SK-N-SH (cell line): ENCODE results near the gene ITIH1. TPM values are rescaled to one million over a fixed set of nuclear protein-coding genes. Genes with fewer than 3 reads are reported as not detected.

Experiments used
- CTCF ChIA-PET: fragments of 300-600, 350-600 bp; formaldehyde crosslinking; extraction: SDS; loops from one replicate; lab custom pipeline; 2021; lab: Yijun Ruan, JAX
- POLR2A ChIA-PET: fragments of 350-600 bp; sonication (Branson Sonifier 250); formaldehyde crosslinking; extraction: SDS; loops from one replicate; lab custom pipeline; 2020; ENCODE audit warnings: antibody characterized with exemption, inconsistent platforms; lab: Yijun Ruan, JAX
- DNase-seq: peaks from one replicate; pipeline ENCODE4 v3.0.0; 2012
- H2AFZ ChIP-seq: fragments of 200-600 bp; sonication (generic); 2 replicates; pipeline ENCODE4 v1.8.1; 2016; ENCODE audit warnings: antibody characterized with exemption, mild to moderate bottlenecking, low read depth
- H3F3A ChIP-seq: fragments of 200-600 bp; sonication (generic); replicated peaks from 2 replicates; pipeline ENCODE3; 2016; ENCODE audit warnings: antibody characterized with exemption, mild to moderate bottlenecking; ENCODE audit not compliant: insufficient read depth
- H3K27ac ChIP-seq, 2 experiments: fragments of 200-500 bp in 1 of 2; fragments of 200-600 bp in 1 of 2; sonication (Bioruptor generic) in 1 of 2; sonication (generic), shearing (Covaris generic) in 1 of 2; 2 replicates each; pipeline versions ENCODE4 v1.5.1 to v1.6.1; 2014 to 2016; ENCODE audit warnings: low read depth in 2 of 2, inconsistent platforms in 1 of 2, low read length in 1 of 2, mild to moderate bottlenecking in 1 of 2, mixed read lengths in 1 of 2
- H3K27me3 ChIP-seq: fragments of 200-600 bp; sonication (generic), shearing (Covaris generic); 2 replicates; pipeline ENCODE4 v1.6.1; 2016; ENCODE audit warnings: mixed run types; ENCODE audit not compliant: insufficient read depth
- H3K36me3 ChIP-seq, 2 experiments: fragments of 200-500 bp in 1 of 2; fragments of 200-600 bp in 1 of 2; sonication (Bioruptor generic) in 1 of 2; sonication (generic) in 1 of 2; replicated peaks in 1 of 2; 2 replicates each; pipeline versions ENCODE3 to v1.5.1; 2014 to 2016; ENCODE audit warnings: low read length in 1 of 2, mild to moderate bottlenecking in 1 of 2; ENCODE audit not compliant: insufficient read depth in 2 of 2, control insufficient read depth in 1 of 2
- H3K4me1 ChIP-seq, 2 experiments: fragments of 200-500 bp in 1 of 2; fragments of 200-600 bp in 1 of 2; sonication (Bioruptor generic) in 1 of 2; sonication (generic), shearing (Covaris generic) in 1 of 2; 2 replicates each; pipeline versions ENCODE4 v1.5.1 to v1.6.1; 2014 to 2016; ENCODE audit warnings: low read depth in 1 of 2, low read length in 1 of 2, mixed run types in 1 of 2; ENCODE audit not compliant: insufficient read depth in 2 of 2, control insufficient read depth in 1 of 2
- H3K4me2 ChIP-seq: fragments of 200-600 bp; sonication (generic), shearing (Covaris generic); 2 replicates; pipeline ENCODE4 v1.6.1; 2017; ENCODE audit warnings: mixed run types
- H3K4me3 ChIP-seq, 2 experiments: fragments of 200-500 bp in 1 of 2; fragments of 200-600 bp in 1 of 2; sonication (Bioruptor generic) in 1 of 2; sonication (generic), shearing (Covaris generic) in 1 of 2; 2 replicates each; pipeline versions ENCODE4 v1.5.1 to v1.8.1; 2014 to 2016; ENCODE audit warnings: low read depth in 2 of 2, inconsistent platforms in 1 of 2, low read length in 1 of 2, mild to moderate bottlenecking in 1 of 2, mixed read lengths in 1 of 2, moderate library complexity in 1 of 2
- H3K79me2 ChIP-seq: fragments of 200-600 bp; sonication (generic); 2 replicates; pipeline ENCODE4 v1.8.1; 2017; ENCODE audit warnings: mild to moderate bottlenecking; ENCODE audit not compliant: insufficient read depth
- H3K9ac ChIP-seq: fragments of 200-600 bp; sonication (generic); 2 replicates; pipeline ENCODE4 v1.6.1; 2017; ENCODE audit warnings: mixed run types
- H3K9me2 ChIP-seq: fragments of 200-600 bp; sonication (generic); 2 replicates; pipeline ENCODE4 v1.6.1; 2017; ENCODE audit warnings: mixed run types
- H3K9me3 ChIP-seq: fragments of 200-600 bp; sonication (generic); 2 replicates; pipeline ENCODE4 v1.6.1; 2017; ENCODE audit warnings: mixed run types, mild to moderate bottlenecking, moderate library complexity
- H4K20me1 ChIP-seq: fragments of 200-600 bp; sonication (generic); 2 replicates; pipeline ENCODE4 v1.6.1; 2017; ENCODE audit warnings: mild to moderate bottlenecking, mixed run types; ENCODE audit not compliant: insufficient read depth
- ELF1 ChIP-seq: IDR thresholded peaks from 2 replicates; pipeline ENCODE4 v1.4.0; 2012
- EP300 ChIP-seq, 2 experiments: IDR thresholded peaks; 2 replicates each; pipeline versions ENCODE4 v1.4.0 to v1.6.1; 2012; ENCODE audit warnings: borderline replicate concordance in 1 of 2, low read depth in 1 of 2, low read length in 1 of 2
- EZH2phosphoT487 ChIP-seq: fragments of 200-600 bp; sonication (generic); IDR thresholded peaks from 2 replicates; pipeline ENCODE4 v1.6.1; 2017; ENCODE audit warnings: low read depth, mixed run types, mild to moderate bottlenecking, antibody characterized with exemption, moderate library complexity, borderline replicate concordance
- FOXJ3 ChIP-seq: sonication (generic); formaldehyde crosslinking; IDR thresholded peaks from 2 replicates; pipeline ENCODE4 v1.5.1; 2020; ENCODE audit warnings: mild to moderate bottlenecking, missing genetic modification reagents
- IRF3 ChIP-seq: fragments of 150-350 bp; IDR thresholded peaks from 2 replicates; pipeline ENCODE4 v1.6.1; 2016; ENCODE audit warnings: mild to moderate bottlenecking, low read depth, low read length
- JUND ChIP-seq: IDR thresholded peaks from 2 replicates; pipeline ENCODE4 v1.4.0; 2012
- MEF2A ChIP-seq: IDR thresholded peaks from 2 replicates; pipeline ENCODE4 v1.4.0; 2012; ENCODE audit warnings: low read depth, borderline replicate concordance
- REST ChIP-seq: IDR thresholded peaks from 2 replicates; pipeline ENCODE4 v1.6.1; 2012; ENCODE audit warnings: mild to moderate bottlenecking, low read depth, low read length, moderate library complexity
- RFX5 ChIP-seq: IDR thresholded peaks from 2 replicates; pipeline ENCODE4 v1.6.1; 2012; ENCODE audit warnings: mild to moderate bottlenecking, improper control_type of control experiment, low read length
- SMC3 ChIP-seq: IDR thresholded peaks from 2 replicates; pipeline ENCODE4 v1.6.1; 2012; ENCODE audit warnings: low read depth, low read length, improper control_type of control experiment
- TAF1 ChIP-seq: IDR thresholded peaks from 2 replicates; pipeline ENCODE4 v1.6.1; 2012; ENCODE audit warnings: low read depth, mild to moderate bottlenecking, low read length, moderate library complexity, borderline replicate concordance
- TCF12 ChIP-seq: IDR thresholded peaks from 2 replicates; pipeline ENCODE4 v1.4.0; 2012
- YY1 ChIP-seq: IDR thresholded peaks from 2 replicates; pipeline ENCODE4 v1.4.0; 2012; ENCODE audit warnings: low read depth, mild to moderate bottlenecking
- WGBS: methylation state at CpG from one replicate; pipeline ENCODE4 v1.1.6; 2017; ENCODE audit warnings: low lambda C conversion rate; 5-methylcytosine and 5-hydroxymethylcytosine counted together
- polyA plus RNA-seq, 3 experiments: library from polyadenylated mRNA; depleted of rRNA; stranded (reverse); fragments of >200 nt; gene quantifications; 2 replicates each; pipeline ENCODE4 v1.2.3, GENCODE V29; 2012
- TF ChIP-seq, protein P1 (sequence below): IDR thresholded peaks from 2 replicates; pipeline ENCODE4 v1.4.0; 2012; ENCODE audit warnings: low read depth, borderline replicate concordance
- TF ChIP-seq, protein P2 (sequence below): fragments of 200-600 bp; sonication (generic); IDR thresholded peaks from 2 replicates; pipeline ENCODE4 v1.6.1; 2017; ENCODE audit warnings: antibody characterized with exemption, mild to moderate bottlenecking, moderate library complexity

The ITIH1 gene
- polyA plus RNA-seq, 1 of the 3 experiments (the other 2 are of a cell fraction), result not detected

- CTCF ChIA-PET, result interaction anchor here (1.5 kb wide), 1 partner anchor 23 kb away, joined by 3 read pairs; no protein-coding TSS in a partner anchor
- Histone ChIP-seq H3K4me3 (no peak overlapping the region), H4K20me1 (no peaks in the 10 kb centered on the region), H3K9me3 (no peaks in the 10 kb centered on the region), H3K4me1 (peaks cover 0 to 2% of the 10 kb centered on the region in 2 experiments; a peak in 1 of 4 replicates), H3K36me3 (no peaks in the 10 kb centered on the region), H3K79me2 (no peaks in the 10 kb centered on the region), H2AFZ (no peak overlapping the region), H3K4me2 (no peak overlapping the region), H3F3A (no peaks in the 10 kb centered on the region), H3K9ac (no peak overlapping the region), H3K27me3 (no peaks in the 10 kb centered on the region), H3K27ac (no peak overlapping the region), H3K9me2 (no peaks in the 10 kb centered on the region)
- 68% methylated on average over 13 of the region's 17 CpGs for WGBS
- POLR2A ChIA-PET, result no interaction called here
- no peak for TF ChIP-seq YY1
- TF ChIP-seq FOXJ3 (CRISPR knock-in tag), result no peak
- TF ChIP-seq ELF1, result no peak
- no peak for TF ChIP-seq SMC3
- TF ChIP-seq, protein P1, sequence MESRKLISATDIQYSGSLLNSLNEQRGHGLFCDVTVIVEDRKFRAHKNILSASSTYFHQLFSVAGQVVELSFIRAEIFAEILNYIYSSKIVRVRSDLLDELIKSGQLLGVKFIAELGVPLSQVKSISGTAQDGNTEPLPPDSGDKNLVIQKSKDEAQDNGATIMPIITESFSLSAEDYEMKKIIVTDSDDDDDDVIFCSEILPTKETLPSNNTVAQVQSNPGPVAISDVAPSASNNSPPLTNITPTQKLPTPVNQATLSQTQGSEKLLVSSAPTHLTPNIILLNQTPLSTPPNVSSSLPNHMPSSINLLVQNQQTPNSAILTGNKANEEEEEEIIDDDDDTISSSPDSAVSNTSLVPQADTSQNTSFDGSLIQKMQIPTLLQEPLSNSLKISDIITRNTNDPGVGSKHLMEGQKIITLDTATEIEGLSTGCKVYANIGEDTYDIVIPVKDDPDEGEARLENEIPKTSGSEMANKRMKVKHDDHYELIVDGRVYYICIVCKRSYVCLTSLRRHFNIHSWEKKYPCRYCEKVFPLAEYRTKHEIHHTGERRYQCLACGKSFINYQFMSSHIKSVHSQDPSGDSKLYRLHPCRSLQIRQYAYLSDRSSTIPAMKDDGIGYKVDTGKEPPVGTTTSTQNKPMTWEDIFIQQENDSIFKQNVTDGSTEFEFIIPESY, result no peak
- no peak for TF ChIP-seq REST
- TF ChIP-seq RFX5, result no peak
- TF ChIP-seq EZH2phosphoT487, result no peak
- TF ChIP-seq EP300 (IDR thresholded peaks at IDR 0.05; ENCODE audit: borderline replicate concordance in 1 of 2, low read depth in 1 of 2, low read length in 1 of 2), result no peak
- TF ChIP-seq TCF12, result no peak
- no peak for TF ChIP-seq TAF1
- TF ChIP-seq MEF2A, result no peak
- TF ChIP-seq, protein P2, sequence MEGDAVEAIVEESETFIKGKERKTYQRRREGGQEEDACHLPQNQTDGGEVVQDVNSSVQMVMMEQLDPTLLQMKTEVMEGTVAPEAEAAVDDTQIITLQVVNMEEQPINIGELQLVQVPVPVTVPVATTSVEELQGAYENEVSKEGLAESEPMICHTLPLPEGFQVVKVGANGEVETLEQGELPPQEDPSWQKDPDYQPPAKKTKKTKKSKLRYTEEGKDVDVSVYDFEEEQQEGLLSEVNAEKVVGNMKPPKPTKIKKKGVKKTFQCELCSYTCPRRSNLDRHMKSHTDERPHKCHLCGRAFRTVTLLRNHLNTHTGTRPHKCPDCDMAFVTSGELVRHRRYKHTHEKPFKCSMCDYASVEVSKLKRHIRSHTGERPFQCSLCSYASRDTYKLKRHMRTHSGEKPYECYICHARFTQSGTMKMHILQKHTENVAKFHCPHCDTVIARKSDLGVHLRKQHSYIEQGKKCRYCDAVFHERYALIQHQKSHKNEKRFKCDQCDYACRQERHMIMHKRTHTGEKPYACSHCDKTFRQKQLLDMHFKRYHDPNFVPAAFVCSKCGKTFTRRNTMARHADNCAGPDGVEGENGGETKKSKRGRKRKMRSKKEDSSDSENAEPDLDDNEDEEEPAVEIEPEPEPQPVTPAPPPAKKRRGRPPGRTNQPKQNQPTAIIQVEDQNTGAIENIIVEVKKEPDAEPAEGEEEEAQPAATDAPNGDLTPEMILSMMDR, result no peak
- no peak for TF ChIP-seq JUND
- TF ChIP-seq IRF3, result no peak
- DNase-seq, result no peak
Observed at GRCh38 chr3:52787672-52788625, 10.6 kb downstream of the ITIH1 start.
